Liver (tissue), 9 donors: ENCODE measurements around the gene KYNU. TPM values are rescaled to one million over a fixed set of nuclear protein-coding genes. Genes with fewer than 3 reads are reported as not detected.

ENCODE experiments used
- DNase-seq: peaks from one replicate; pipeline ENCODE4 v3.0.0-alpha.2; 2017; ENCODE audit warnings: low spot score
- H3K27ac ChIP-seq, 2 donors: one replicate each; pipeline ENCODE4 v1.7.0; 2013; ENCODE audit warnings: inconsistent platforms in 2 of 2, low read length in 2 of 2, control low read depth in 1 of 2, low read depth in 1 of 2, mild to moderate bottlenecking in 1 of 2
- H3K27me3 ChIP-seq, 4 donors: one replicate each; pipeline versions ENCODE4 v1.6.1 to v1.7.0; 2013; ENCODE audit warnings: low read length in 3 of 4, inconsistent platforms in 1 of 4, mild to moderate bottlenecking in 1 of 4, moderate library complexity in 1 of 4; ENCODE audit not compliant: control insufficient read depth in 4 of 4, insufficient read depth in 4 of 4
- H3K36me3 ChIP-seq, 4 donors: one replicate each; pipeline versions ENCODE4 v1.6.1 to v1.7.0; 2013; ENCODE audit warnings: low read length in 3 of 4, mild to moderate bottlenecking in 3 of 4, low read depth in 1 of 4, moderate library complexity in 1 of 4; ENCODE audit not compliant: control insufficient read depth in 4 of 4, insufficient read depth in 3 of 4
- H3K4me1 ChIP-seq, 4 donors: one replicate each; pipeline versions ENCODE4 v1.6.1 to v1.7.0; 2013; ENCODE audit warnings: low read length in 3 of 4, mild to moderate bottlenecking in 3 of 4, moderate library complexity in 1 of 4; ENCODE audit not compliant: control insufficient read depth in 4 of 4, insufficient read depth in 4 of 4
- H3K4me3 ChIP-seq, 3 donors: one replicate each; pipeline versions ENCODE4 v1.6.1 to v1.7.0; 2013; ENCODE audit warnings: low read length in 3 of 3, control low read depth in 1 of 3, low read depth in 1 of 3, mild to moderate bottlenecking in 1 of 3
- H3K9ac ChIP-seq, 2 donors: one replicate each; pipeline ENCODE4 v1.7.0; 2013; ENCODE audit warnings: low read length in 2 of 2, mild to moderate bottlenecking in 2 of 2, moderate library complexity in 2 of 2, control low read depth in 1 of 2, low read depth in 1 of 2
- H3K9me3 ChIP-seq, 4 donors: one replicate each; pipeline versions ENCODE4 v1.6.1 to v1.7.0; 2013; ENCODE audit warnings: low read length in 3 of 4; ENCODE audit not compliant: control insufficient read depth in 4 of 4
- CTCF ChIP-seq: fragments of 150-350 bp; IDR thresholded peaks from 2 replicates; pipeline ENCODE4 v1.5.1; 2017; ENCODE audit warnings: improper control_type of control experiment, low read depth, low read length; ENCODE audit not compliant: missing input control
- EGR1 ChIP-seq, 2 donors: IDR thresholded peaks; 2 replicates each; pipeline ENCODE4 v1.6.1; 2016 to 2018; ENCODE audit warnings: antibody characterized with exemption in 2 of 2, low read depth in 2 of 2
- FOXA1 ChIP-seq: IDR thresholded peaks from 2 replicates; pipeline ENCODE4 v1.6.1; 2016; ENCODE audit warnings: antibody characterized with exemption
- FOXA2 ChIP-seq: IDR thresholded peaks from 2 replicates; pipeline ENCODE4 v1.6.1; 2016; ENCODE audit warnings: antibody characterized with exemption
- GABPA ChIP-seq, 2 donors: IDR thresholded peaks in 1 of 2; conservative IDR thresholded peaks in 1 of 2; 2 replicates each; pipeline ENCODE4 v1.6.1; 2016; ENCODE audit warnings: antibody characterized with exemption in 2 of 2, mild to moderate bottlenecking in 1 of 2, moderate library complexity in 1 of 2
- JUND ChIP-seq, 2 donors: IDR thresholded peaks; 2 replicates each; pipeline ENCODE4 v1.6.1; 2016; ENCODE audit warnings: antibody characterized with exemption in 2 of 2
- NR2F2 ChIP-seq: IDR thresholded peaks from 2 replicates; pipeline ENCODE4 v1.6.1; 2016; ENCODE audit warnings: antibody characterized with exemption
- RAD21 ChIP-seq, 2 donors: IDR thresholded peaks; 2 replicates each; pipeline ENCODE4 v1.6.1; 2016; ENCODE audit warnings: antibody characterized with exemption in 2 of 2, mild to moderate bottlenecking in 2 of 2
- RXRA ChIP-seq, 2 donors: IDR thresholded peaks; 2 replicates each; pipeline ENCODE4 v1.6.1; 2017 to 2018; ENCODE audit warnings: antibody characterized with exemption in 2 of 2, mild to moderate bottlenecking in 1 of 2
- SP1 ChIP-seq: IDR thresholded peaks from 2 replicates; pipeline ENCODE4 v1.6.1; 2018; ENCODE audit warnings: antibody characterized with exemption, mild to moderate bottlenecking
- TAF1 ChIP-seq: conservative IDR thresholded peaks from 2 replicates; pipeline ENCODE4 v1.6.1; 2016; ENCODE audit warnings: antibody characterized with exemption, mild to moderate bottlenecking
- YY1 ChIP-seq: IDR thresholded peaks from 2 replicates; pipeline ENCODE4 v1.6.1; 2016; ENCODE audit warnings: antibody characterized with exemption, mild to moderate bottlenecking
- ZBTB33 ChIP-seq: IDR thresholded peaks from 2 replicates; pipeline ENCODE4 v1.6.1; 2016; ENCODE audit warnings: antibody characterized with exemption
- WGBS: extraction: QIAGEN DNeasy Blood & Tissue Kit; methylation state at CpG from one replicate; pipeline ENCODE4 v1.1.7; 2013; 5-methylcytosine and 5-hydroxymethylcytosine counted together
- polyA plus RNA-seq, 2 donors: library from polyadenylated mRNA; stranded (reverse) in 1 of 2; unstranded in 1 of 2; fragments of 200-250 nt in 1 of 2; fragments of >200 nt in 1 of 2; fragmentation: Nextera tagmentation in 1 of 2; extraction: Ambion mirVana in 1 of 2; gene quantifications; one replicate each; pipeline versions ENCODE4 v1.2.1 to v1.2.3, GENCODE V29; 2013 to 2015
- total RNA-seq, 2 donors: library from RNA; depleted of rRNA; stranded (reverse); fragments of >200 nt; gene quantifications; one replicate each; pipeline ENCODE4 v1.2.3, GENCODE V29; 2014
- TF ChIP-seq, protein P1 (sequence below): IDR thresholded peaks from 2 replicates; pipeline ENCODE4 v1.6.1; 2016; ENCODE audit warnings: antibody characterized with exemption, mild to moderate bottlenecking
- TF ChIP-seq, protein P2 (sequence below): IDR thresholded peaks from 2 replicates; pipeline ENCODE4 v1.6.1; 2016; ENCODE audit warnings: antibody characterized with exemption
- donor health status: healthy.
- donor health status: healthy.
- donor health status: healthy.
- donor health status: healthy.
- donor health status: healthy.

Gene KYNU
- total and polyA plus RNA-seq, 4 donors, result 24.0 to 64.3 (median 32.8) TPM

GRCh38 chr2:142926445-142926844 lies 49.0 kb downstream of the KYNU start:
- TF ChIP-seq NR2F2 (no peak), RXRA (IDR thresholded peaks at IDR 0.05) (no peak), JUND (IDR thresholded peaks at IDR 0.05) (no peak), EGR1 (IDR thresholded peaks at IDR 0.05; ENCODE audit: low read depth in 2 of 2) (no peak), GABPA (IDR thresholded peaks at IDR 0.05 in 1 of 2, conservative IDR thresholded peaks at IDR 0.05 in 1 of 2) (no peak), TAF1 (no peak), RAD21 (IDR thresholded peaks at IDR 0.05) (no peak), CTCF (no peak), YY1 (no peak), SP1 (no peak), FOXA2 (no peak), FOXA1 (no peak), ZBTB33 (no peak)
- TF ChIP-seq, protein P1, sequence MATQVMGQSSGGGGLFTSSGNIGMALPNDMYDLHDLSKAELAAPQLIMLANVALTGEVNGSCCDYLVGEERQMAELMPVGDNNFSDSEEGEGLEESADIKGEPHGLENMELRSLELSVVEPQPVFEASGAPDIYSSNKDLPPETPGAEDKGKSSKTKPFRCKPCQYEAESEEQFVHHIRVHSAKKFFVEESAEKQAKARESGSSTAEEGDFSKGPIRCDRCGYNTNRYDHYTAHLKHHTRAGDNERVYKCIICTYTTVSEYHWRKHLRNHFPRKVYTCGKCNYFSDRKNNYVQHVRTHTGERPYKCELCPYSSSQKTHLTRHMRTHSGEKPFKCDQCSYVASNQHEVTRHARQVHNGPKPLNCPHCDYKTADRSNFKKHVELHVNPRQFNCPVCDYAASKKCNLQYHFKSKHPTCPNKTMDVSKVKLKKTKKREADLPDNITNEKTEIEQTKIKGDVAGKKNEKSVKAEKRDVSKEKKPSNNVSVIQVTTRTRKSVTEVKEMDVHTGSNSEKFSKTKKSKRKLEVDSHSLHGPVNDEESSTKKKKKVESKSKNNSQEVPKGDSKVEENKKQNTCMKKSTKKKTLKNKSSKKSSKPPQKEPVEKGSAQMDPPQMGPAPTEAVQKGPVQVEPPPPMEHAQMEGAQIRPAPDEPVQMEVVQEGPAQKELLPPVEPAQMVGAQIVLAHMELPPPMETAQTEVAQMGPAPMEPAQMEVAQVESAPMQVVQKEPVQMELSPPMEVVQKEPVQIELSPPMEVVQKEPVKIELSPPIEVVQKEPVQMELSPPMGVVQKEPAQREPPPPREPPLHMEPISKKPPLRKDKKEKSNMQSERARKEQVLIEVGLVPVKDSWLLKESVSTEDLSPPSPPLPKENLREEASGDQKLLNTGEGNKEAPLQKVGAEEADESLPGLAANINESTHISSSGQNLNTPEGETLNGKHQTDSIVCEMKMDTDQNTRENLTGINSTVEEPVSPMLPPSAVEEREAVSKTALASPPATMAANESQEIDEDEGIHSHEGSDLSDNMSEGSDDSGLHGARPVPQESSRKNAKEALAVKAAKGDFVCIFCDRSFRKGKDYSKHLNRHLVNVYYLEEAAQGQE, result no peak
- TF ChIP-seq, protein P2, sequence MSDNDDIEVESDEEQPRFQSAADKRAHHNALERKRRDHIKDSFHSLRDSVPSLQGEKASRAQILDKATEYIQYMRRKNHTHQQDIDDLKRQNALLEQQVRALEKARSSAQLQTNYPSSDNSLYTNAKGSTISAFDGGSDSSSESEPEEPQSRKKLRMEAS, result no peak
- no peaks in the 10 kb centered on the region for H3K4me1 ChIP-seq
- WGBS, result 96% methylated on average over 4 of the region's 4 CpGs

DNA sequence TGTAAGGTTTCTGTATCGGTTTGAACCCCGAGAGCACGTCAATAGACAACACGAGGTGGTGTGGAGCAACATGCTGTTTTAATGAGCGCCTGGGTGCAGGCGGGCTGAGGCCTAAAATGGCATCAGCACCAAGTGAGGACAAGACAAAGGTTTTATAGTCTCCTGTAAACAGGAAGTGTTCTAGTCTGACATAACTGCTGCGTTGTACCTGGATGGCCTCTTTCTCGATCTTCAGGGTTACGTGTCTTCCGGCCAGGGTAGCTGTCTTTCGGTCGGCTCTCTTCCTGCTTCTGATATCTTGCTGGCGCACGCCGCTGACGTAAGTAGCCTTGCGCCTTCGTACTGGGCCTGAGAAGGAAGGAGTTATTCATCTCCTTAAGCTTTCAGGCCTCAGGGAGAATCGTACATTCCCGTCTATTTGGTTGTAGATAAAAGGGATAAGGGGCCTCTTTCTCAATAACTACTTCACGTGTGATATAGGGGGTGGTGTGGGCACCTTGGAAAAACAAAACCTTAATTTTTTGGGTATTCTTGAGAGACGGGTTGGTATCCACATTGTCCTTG lies 53.5 kb downstream of the KYNU start:
- H3K9ac ChIP-seq, result no peak overlapping the region
- H3K4me1 ChIP-seq, result no peaks in the 10 kb centered on the region
- H3K9me3 ChIP-seq, result no peaks in the 10 kb centered on the region
- H3K27ac ChIP-seq, result no peak overlapping the region
- DNase-seq, result no peak
- 96% methylated on average over 22 of the region's 22 CpGs for WGBS
- TF ChIP-seq TAF1 (no peak), FOXA2 (no peak), CTCF (no peak), GABPA (IDR thresholded peaks at IDR 0.05 in 1 of 2, conservative IDR thresholded peaks at IDR 0.05 in 1 of 2) (no peak)
- peaks cover 0 to 18% (median 6%) of the 10 kb centered on the region in 4 donors for H3K36me3 ChIP-seq
- no peaks in the 10 kb centered on the region for H3K27me3 ChIP-seq
- H3K4me3 ChIP-seq, result no peak overlapping the region

More at GRCh38 chr2:142926445-142926844, 49.0 kb downstream of the KYNU start:
- Histone ChIP-seq H3K9ac (no peak overlapping the region), H3K4me3 (no peak overlapping the region), H3K27ac (no peak overlapping the region), H3K36me3 (peaks cover 0 to 17% (median 14%) of the 10 kb centered on the region in 4 donors), H3K9me3 (no peaks in the 10 kb centered on the region), H3K27me3 (no peaks in the 10 kb centered on the region)
- DNase-seq, result no peak
